Measurements from ENCODE around the gene LMNB1.
"Not testable (repeated sequence)": the region's sequence is repeated elsewhere in the genome, so short reads cannot be mapped to it uniquely, and the experiment has no call there.

LMNB1 gene

GRCh38 chr5:126763371-126763770 lies 13.6 kb upstream of the LMNB1 start:
- Mint-ChIP-seq H3K4me1 (ENCODE audit: low read depth) (peaks cover 27% of the 10 kb centered on the region), H3K36me3 (ENCODE audit: low read depth) (peaks cover 2% of the 10 kb centered on the region), H3K27me3 (ENCODE audit: low read depth) (no peaks in the 10 kb centered on the region), H3K27ac (no peak overlapping the region), H3K9me3 (no peaks in the 10 kb centered on the region), H3K4me3 (no peak overlapping the region)

- Mint-ChIP-seq H3K36me3 (ENCODE audit: low read depth) (no peaks in the 10 kb centered on the region), H3K27me3 (ENCODE audit: low read depth) (no peaks in the 10 kb centered on the region), H3K27ac (no peak overlapping the region), H3K4me3 (no peak overlapping the region), H3K9me3 (no peaks in the 10 kb centered on the region), H3K4me1 (ENCODE audit: low read depth) (peaks cover 8% of the 10 kb centered on the region)
These were observed 7.2 kb upstream of the LMNB1 start for GRCh38 chr5:126769703-126770102.

DNA sequence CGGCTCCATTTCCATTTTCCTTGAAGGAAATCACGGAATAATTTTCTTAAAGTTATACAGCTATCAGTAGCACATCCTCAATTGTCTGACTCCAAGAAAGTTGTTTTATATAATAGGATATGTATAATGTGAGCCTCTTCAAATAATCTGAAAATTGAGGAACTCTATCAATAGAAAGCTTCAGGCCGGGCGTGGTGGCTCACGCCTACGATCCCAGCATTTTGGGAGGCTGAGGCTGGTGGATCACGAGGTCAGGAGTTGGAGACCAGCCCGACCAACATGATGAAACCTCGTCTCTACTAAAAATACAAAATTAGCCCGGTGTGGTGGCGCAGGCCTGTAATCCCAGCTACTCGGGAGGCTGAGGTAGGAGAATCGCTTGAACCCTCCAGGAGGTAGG lies 3.4 kb upstream of the LMNB1 start:
- not testable (repeated sequence) for H3K9me3 Mint-ChIP-seq; H3K36me3 Mint-ChIP-seq (ENCODE audit: low read depth); H3K27ac Mint-ChIP-seq; H3K27me3 Mint-ChIP-seq (ENCODE audit: low read depth); H3K4me3 Mint-ChIP-seq
- peaks cover 13% of the 10 kb centered on the region for H3K4me1 Mint-ChIP-seq (ENCODE audit: low read depth)

- H3K27ac Mint-ChIP-seq; H3K36me3 Mint-ChIP-seq (ENCODE audit: low read depth); H3K9me3 Mint-ChIP-seq; H3K4me3 Mint-ChIP-seq; H3K27me3 Mint-ChIP-seq (ENCODE audit: low read depth): not testable (repeated sequence)
- H3K4me1 Mint-ChIP-seq (ENCODE audit: low read depth) = peaks cover 16% of the 10 kb centered on the region
These were observed 2.3 kb upstream of the LMNB1 start for GRCh38 chr5:126774595-126774994.

DNA sequence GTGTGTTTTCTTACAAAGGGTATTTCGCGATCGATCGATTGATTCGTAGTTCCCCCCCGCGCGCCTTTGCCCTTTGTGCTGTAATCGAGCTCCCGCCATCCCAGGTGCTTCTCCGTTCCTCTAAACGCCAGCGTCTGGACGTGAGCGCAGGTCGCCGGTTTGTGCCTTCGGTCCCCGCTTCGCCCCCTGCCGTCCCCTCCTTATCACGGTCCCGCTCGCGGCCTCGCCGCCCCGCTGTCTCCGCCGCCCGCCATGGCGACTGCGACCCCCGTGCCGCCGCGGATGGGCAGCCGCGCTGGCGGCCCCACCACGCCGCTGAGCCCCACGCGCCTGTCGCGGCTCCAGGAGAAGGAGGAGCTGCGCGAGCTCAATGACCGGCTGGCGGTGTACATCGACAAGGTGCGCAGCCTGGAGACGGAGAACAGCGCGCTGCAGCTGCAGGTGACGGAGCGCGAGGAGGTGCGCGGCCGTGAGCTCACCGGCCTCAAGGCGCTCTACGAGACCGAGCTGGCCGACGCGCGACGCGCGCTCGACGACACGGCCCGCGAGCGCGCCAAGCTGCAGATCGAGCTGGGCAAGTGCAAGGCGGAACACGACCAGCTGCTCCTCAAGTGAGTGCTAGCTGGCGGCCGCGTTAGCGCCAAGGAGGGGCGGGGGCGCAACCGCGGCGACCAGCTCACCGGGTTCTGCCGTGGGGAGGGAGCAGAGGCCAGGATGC lies 480 bp downstream of the LMNB1 start:
- H3K27me3 Mint-ChIP-seq (ENCODE audit: low read depth) = no peaks in the 10 kb centered on the region
- no peaks in the 10 kb centered on the region for H3K9me3 Mint-ChIP-seq
- H3K4me1 Mint-ChIP-seq (ENCODE audit: low read depth) = peaks cover 30% of the 10 kb centered on the region
- peak overlapping the region; percentile 96 for H3K27ac Mint-ChIP-seq
- H3K4me3 Mint-ChIP-seq = peak overlapping the region; percentile 93
- H3K36me3 Mint-ChIP-seq (ENCODE audit: low read depth) = peaks cover 15% of the 10 kb centered on the region

DNA sequence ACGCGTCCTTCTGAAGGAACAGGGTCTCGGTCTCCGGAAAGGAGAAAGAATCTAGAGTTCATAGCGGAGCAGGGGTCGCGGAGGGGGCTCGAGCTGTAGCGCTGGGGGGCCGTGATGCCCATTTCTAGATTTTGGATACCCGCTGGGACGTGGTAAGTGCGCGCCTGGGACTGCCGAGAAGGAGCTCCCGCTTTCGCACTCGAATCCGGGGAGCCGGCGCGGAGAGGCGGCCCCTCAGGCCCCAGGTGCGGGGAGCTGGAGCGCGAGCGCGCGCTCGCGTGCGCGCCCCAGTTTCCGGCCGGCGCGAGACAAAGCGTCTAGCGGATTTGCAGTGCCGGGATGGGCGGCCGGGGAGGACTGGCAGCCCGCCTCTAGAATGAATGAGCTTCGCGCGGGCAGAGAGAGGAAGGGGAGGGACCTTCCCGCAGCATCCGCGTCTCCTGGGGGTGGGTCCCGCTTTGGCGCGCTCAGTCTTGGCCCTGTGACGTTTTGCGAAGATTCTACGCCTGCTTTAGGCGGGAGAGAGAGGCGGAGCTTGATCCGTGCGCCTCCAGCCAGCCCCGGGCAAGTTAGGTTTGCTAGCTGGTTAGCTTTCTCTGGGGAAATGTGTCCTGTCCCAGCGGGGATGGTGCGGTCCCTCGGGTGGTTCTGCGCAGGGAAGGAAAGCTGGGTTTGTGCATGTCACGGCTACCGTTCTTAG lies 1.2 kb downstream of the LMNB1 start:
- H3K4me1 Mint-ChIP-seq (ENCODE audit: low read depth) = peaks cover 30% of the 10 kb centered on the region
- peak overlapping the region; percentile 93 for H3K4me3 Mint-ChIP-seq
- peaks cover 15% of the 10 kb centered on the region for H3K36me3 Mint-ChIP-seq (ENCODE audit: low read depth)
- no peaks in the 10 kb centered on the region for H3K9me3 Mint-ChIP-seq
- H3K27me3 Mint-ChIP-seq (ENCODE audit: low read depth) = no peaks in the 10 kb centered on the region
- H3K27ac Mint-ChIP-seq = peak overlapping the region; percentile 96

DNA sequence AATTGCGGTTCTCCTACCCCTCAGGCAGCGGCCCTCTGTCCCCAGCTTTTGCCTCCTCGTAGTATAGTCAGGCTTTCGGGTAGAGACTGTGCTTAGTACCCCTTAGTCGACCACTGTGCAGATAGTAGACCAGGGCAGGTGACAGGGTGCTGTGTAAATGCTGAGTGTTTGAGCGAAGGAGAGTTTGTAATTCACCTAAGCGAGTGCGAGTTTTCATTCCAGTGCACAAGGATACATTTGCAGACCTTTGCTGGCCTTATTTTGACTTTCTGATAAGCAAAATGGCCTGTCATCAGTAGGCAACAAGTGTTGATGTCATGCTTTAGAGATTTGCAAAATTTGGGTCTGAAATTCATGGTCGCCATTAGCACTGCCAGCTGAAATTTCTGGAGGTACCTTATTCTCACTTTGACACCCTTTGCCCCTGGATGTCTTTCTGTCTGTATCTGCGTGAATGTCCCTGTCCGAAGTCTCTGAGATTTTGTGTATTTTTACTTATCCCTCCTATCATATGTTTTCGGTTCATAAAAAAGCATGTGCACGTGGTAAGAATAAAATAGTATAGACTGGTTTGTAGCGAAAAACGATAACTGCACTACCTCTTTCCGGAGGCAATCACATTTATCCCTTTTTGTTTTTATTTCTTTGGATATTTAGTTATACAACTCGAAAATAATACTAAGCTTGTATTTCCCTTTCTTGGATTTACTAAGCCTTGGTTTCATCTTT lies 1.9 kb downstream of the LMNB1 start:
- H3K4me3 Mint-ChIP-seq = peak overlapping the region; percentile 93
- H3K27ac Mint-ChIP-seq = peak overlapping the region; percentile 96
- H3K36me3 Mint-ChIP-seq (ENCODE audit: low read depth) = peaks cover 19% of the 10 kb centered on the region
- H3K27me3 Mint-ChIP-seq (ENCODE audit: low read depth) = no peaks in the 10 kb centered on the region
- H3K9me3 Mint-ChIP-seq = no peaks in the 10 kb centered on the region
- peaks cover 35% of the 10 kb centered on the region for H3K4me1 Mint-ChIP-seq (ENCODE audit: low read depth)

GRCh38 chr5:126780165-126780827 lies 3.4 kb downstream of the LMNB1 start:
- Mint-ChIP-seq H3K36me3 (ENCODE audit: low read depth) (peaks cover 19% of the 10 kb centered on the region), H3K27me3 (ENCODE audit: low read depth) (no peaks in the 10 kb centered on the region), H3K9me3 (no peaks in the 10 kb centered on the region), H3K27ac (peak overlapping the region; percentile 71), H3K4me1 (ENCODE audit: low read depth) (peaks cover 35% of the 10 kb centered on the region), H3K4me3 (peak overlapping the region; percentile 93)

GRCh38 chr5:126788409-126788808 lies 11.5 kb downstream of the LMNB1 start:
- not testable (repeated sequence) for H3K4me3 Mint-ChIP-seq; H3K9me3 Mint-ChIP-seq; H3K36me3 Mint-ChIP-seq (ENCODE audit: low read depth); H3K27me3 Mint-ChIP-seq (ENCODE audit: low read depth)
- peak overlapping the region; percentile 81 for H3K27ac Mint-ChIP-seq
- H3K4me1 Mint-ChIP-seq (ENCODE audit: low read depth) = peaks cover 43% of the 10 kb centered on the region

DNA sequence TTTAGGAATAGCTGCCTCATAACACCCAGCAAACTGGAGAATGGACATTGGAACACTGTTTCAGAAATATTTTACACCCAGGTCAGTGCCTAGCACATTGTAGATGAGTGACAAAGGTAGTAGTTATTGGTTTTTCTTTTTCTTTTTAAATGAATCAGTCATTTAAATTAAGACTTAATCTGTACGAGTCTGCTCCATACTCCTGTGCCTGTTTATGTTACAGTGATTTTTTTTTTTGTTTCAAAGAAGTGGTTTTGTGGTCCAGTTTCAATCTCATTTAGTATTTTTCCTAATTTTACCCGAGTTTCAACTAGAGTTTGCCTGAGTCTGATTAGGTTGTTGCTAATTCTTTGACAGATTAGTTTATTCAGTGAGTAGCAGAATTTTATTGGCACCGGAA lies 16.2 kb downstream of the LMNB1 start:
- H3K36me3 Mint-ChIP-seq (ENCODE audit: low read depth) = peaks cover 4% of the 10 kb centered on the region
- no peak overlapping the region for H3K4me3 Mint-ChIP-seq
- no peaks in the 10 kb centered on the region for H3K27me3 Mint-ChIP-seq (ENCODE audit: low read depth)

GRCh38 chr5:126793648-126794047 lies 16.7 kb downstream of the LMNB1 start:
- H3K36me3 Mint-ChIP-seq (ENCODE audit: low read depth); H3K9me3 Mint-ChIP-seq: not testable (repeated sequence)
- peak overlapping the region; percentile 56 for H3K27ac Mint-ChIP-seq

More for the DNA sequence above, 16.2 kb downstream of the LMNB1 start:
- Mint-ChIP-seq H3K9me3 (no peaks in the 10 kb centered on the region), H3K27ac (peak overlapping the region; percentile 56), H3K4me1 (ENCODE audit: low read depth) (peaks cover 48% of the 10 kb centered on the region)

GRCh38 chr5:126794157-126794828 lies 17.4 kb downstream of the LMNB1 start:
- Mint-ChIP-seq H3K27me3 (ENCODE audit: low read depth) (no peaks in the 10 kb centered on the region), H3K4me1 (ENCODE audit: low read depth) (peaks cover 49% of the 10 kb centered on the region), H3K9me3 (no peaks in the 10 kb centered on the region), H3K27ac (peak overlapping the region; percentile 36), H3K4me3 (no peak overlapping the region), H3K36me3 (ENCODE audit: low read depth) (peaks cover 7% of the 10 kb centered on the region)

More at GRCh38 chr5:126793648-126794047, 16.7 kb downstream of the LMNB1 start:
- H3K4me3 Mint-ChIP-seq; H3K27me3 Mint-ChIP-seq (ENCODE audit: low read depth): not testable (repeated sequence)
- H3K4me1 Mint-ChIP-seq (ENCODE audit: low read depth) = peaks cover 48% of the 10 kb centered on the region

DNA sequence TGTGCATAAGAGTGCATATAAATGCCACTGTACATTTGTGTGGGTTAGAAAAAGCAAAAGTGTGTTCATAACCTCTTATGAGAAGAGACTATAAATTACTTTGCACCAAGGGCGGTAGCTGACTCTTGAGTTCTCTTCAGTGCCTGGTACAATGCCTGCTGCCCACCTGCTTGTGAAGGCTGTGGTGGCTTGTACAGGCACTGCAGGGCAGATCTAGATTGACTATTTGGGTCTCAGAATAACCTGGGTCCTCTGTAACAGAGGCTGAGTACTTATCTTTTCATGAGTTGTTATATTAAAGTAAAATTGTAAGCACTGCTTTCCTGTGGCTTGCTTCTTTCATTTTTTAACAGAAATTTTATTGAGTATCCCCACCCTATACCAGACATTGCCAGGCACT lies 22.8 kb downstream of the LMNB1 start:
- Mint-ChIP-seq H3K9me3 (no peaks in the 10 kb centered on the region), H3K4me3 (peak overlapping the region; percentile 34), H3K27me3 (ENCODE audit: low read depth) (no peaks in the 10 kb centered on the region), H3K36me3 (ENCODE audit: low read depth) (peaks cover 18% of the 10 kb centered on the region), H3K4me1 (ENCODE audit: low read depth) (peaks cover 38% of the 10 kb centered on the region), H3K27ac (peak overlapping the region; percentile 62)
